ENCODE results near the gene NCAPG2. TPM values are rescaled to one million over a fixed set of nuclear protein-coding genes. Genes with fewer than 3 reads are reported as not detected.
A peak's percentile ranks its signal among the peaks of the same experiment; 100 is the strongest.

The NCAPG2 gene
- total RNA-seq, 1 experiment from 2014 or later = 99.4 TPM

DNA sequence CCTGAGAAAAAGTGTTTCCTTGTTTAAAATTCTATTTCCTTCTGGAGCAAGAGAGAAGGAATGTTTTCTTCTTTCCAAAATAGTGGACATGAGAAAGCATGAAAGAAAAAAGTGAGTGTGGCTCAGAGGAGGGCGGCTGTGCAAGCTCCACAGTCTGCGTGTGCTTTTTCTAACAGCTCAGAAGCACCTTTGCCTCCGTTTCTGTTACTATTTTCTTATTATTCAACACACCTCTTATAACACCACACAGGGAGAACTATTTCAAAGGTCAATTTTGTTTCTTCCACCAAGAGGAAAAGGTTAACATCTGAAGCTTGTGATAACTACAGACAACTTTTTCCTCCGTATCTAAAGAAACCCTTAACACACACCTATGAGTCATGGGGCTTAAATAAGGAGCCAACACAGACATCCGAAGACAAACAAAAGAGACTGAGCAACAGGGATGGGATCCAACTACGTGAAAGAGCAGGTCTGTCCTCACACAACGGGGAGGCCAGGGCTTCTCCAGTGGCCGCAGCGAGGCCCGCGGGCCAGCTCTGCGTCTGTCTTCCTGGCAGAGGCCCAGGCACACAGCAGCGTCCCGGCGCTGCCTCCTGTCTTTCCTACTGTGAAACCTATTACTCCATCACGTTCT lies 36.2 kb upstream of the NCAPG2 start:
- H3K27ac ChIP-seq (ENCODE audit: insufficient read length, low read depth, low read length) = no peak overlapping the region
- no peak overlapping the region for H4K5ac ChIP-seq (ENCODE audit: insufficient read length, low read depth, low read length)
- no peak overlapping the region for H2BK15ac ChIP-seq (ENCODE audit: low read depth, low read length)
- no peak overlapping the region for H3K56ac ChIP-seq (ENCODE audit: insufficient read length, low read depth, low read length)
- H3K27me3 ChIP-seq (ENCODE audit: insufficient read depth, low read length) = no peaks in the 10 kb centered on the region
- H2AFZ ChIP-seq (ENCODE audit: low read length) = no peak overlapping the region
- H3K27ac Mint-ChIP-seq = peak overlapping the region in 2 of 3 experiments; percentile 28 to 40; a peak in 2 of 7 replicates
- no peaks in the 10 kb centered on the region for H3K23me2 ChIP-seq (ENCODE audit: insufficient read length, low read depth, low read length, poor library complexity, severe bottlenecking)
- no peak overlapping the region for H3K9ac ChIP-seq (ENCODE audit: extremely low read depth, insufficient read length, low read length)
- no peak overlapping the region for H3K23ac ChIP-seq (ENCODE audit: insufficient read length, low read depth, low read length)
- DNase-seq = no peak
- no peak overlapping the region for H3K18ac ChIP-seq (ENCODE audit: insufficient read length, low read depth, low read length)
- H4K20me1 ChIP-seq (ENCODE audit: control insufficient read depth, insufficient read depth, insufficient read length) = no peaks in the 10 kb centered on the region
- no peak overlapping the region for H2BK20ac ChIP-seq (ENCODE audit: low read depth, low read length, poor library complexity, severe bottlenecking)
- no peaks in the 10 kb centered on the region for H3K9me3 ChIP-seq (ENCODE audit: control insufficient read depth, low read depth, low read length)
- no peak overlapping the region for H2BK120ac ChIP-seq (ENCODE audit: low read depth, low read length, poor library complexity, severe bottlenecking)
- H3K9me3 Mint-ChIP-seq = no peaks in the 10 kb centered on the region
- no peaks in the 10 kb centered on the region; the same call in 1 of the 2 replicates for H3K27me3 Mint-ChIP-seq (ENCODE audit: low read depth)
- H3K79me2 ChIP-seq (ENCODE audit: insufficient read depth, low read length) = no peaks in the 10 kb centered on the region
- no peak overlapping the region for H2BK12ac ChIP-seq (ENCODE audit: insufficient read length, low read depth, low read length)
- H3K4me3 Mint-ChIP-seq = no peak overlapping the region
- H3K79me1 ChIP-seq (ENCODE audit: insufficient read depth, low read depth, low read length, poor library complexity, severe bottlenecking) = no peaks in the 10 kb centered on the region
- no peak overlapping the region for H4K8ac ChIP-seq (replicated peaks; ENCODE audit: insufficient read length, low read depth, low read length)
- no peak overlapping the region for H3K14ac ChIP-seq (ENCODE audit: insufficient read depth, low read length)
- peaks cover 10 to 70% (median 68%) of the 10 kb centered on the region in 3 experiments; a peak in 6 of 7 replicates for H3K36me3 Mint-ChIP-seq (ENCODE audit: insufficient read depth in 1 of 3, low read depth in 3 of 3)
- no peak overlapping the region for H2AK5ac ChIP-seq (ENCODE audit: insufficient read length, low read length)
- H3K4me1 ChIP-seq (ENCODE audit: insufficient read depth, low read length) = no peaks in the 10 kb centered on the region
- no peak overlapping the region for H4K91ac ChIP-seq (ENCODE audit: insufficient read length, low read depth, low read length)
- no peak overlapping the region for H3K4me2 ChIP-seq (ENCODE audit: insufficient read depth, insufficient read length, low read length)
- no peak overlapping the region for H2BK5ac ChIP-seq (ENCODE audit: insufficient read length, low read length)
- no peaks in the 10 kb centered on the region for H3K4me1 Mint-ChIP-seq
- TF ChIP-seq, protein P1, sequence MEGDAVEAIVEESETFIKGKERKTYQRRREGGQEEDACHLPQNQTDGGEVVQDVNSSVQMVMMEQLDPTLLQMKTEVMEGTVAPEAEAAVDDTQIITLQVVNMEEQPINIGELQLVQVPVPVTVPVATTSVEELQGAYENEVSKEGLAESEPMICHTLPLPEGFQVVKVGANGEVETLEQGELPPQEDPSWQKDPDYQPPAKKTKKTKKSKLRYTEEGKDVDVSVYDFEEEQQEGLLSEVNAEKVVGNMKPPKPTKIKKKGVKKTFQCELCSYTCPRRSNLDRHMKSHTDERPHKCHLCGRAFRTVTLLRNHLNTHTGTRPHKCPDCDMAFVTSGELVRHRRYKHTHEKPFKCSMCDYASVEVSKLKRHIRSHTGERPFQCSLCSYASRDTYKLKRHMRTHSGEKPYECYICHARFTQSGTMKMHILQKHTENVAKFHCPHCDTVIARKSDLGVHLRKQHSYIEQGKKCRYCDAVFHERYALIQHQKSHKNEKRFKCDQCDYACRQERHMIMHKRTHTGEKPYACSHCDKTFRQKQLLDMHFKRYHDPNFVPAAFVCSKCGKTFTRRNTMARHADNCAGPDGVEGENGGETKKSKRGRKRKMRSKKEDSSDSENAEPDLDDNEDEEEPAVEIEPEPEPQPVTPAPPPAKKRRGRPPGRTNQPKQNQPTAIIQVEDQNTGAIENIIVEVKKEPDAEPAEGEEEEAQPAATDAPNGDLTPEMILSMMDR (conservative IDR thresholded peaks at IDR 0.05) = no peak
- no peak overlapping the region for H3K4ac ChIP-seq (ENCODE audit: low read depth, low read length)
- H3T11ph ChIP-seq (ENCODE audit: low read length) = no peak overlapping the region
- no CpG with 5 or more reads among the region's 16 CpGs for WGBS (ENCODE audit: extremely low coverage, insufficient read length, low lambda C conversion rate)
